ENCODE data around the gene DAAM1.

DAAM1 gene

GRCh38 chr14:59299731-59300130 lies 111.3 kb downstream of the DAAM1 start:
- ATAC-seq (ENCODE audit: insufficient read depth, low read depth) (no peak), DNase-seq (no peak)
- no peak overlapping the region for H3K4me3 ChIP-seq (ENCODE audit: low read depth in 1 of 2, low read length in 2 of 2)
- no peaks in the 10 kb centered on the region for H4K20me1 ChIP-seq (ENCODE audit: insufficient read depth, low read length)
- no peak overlapping the region for H2AFZ ChIP-seq (ENCODE audit: low read depth, low read length)
- no peaks in the 10 kb centered on the region for H3K36me3 ChIP-seq (ENCODE audit: insufficient read depth, low read length)
- no peaks in the 10 kb centered on the region for H3K27me3 ChIP-seq (ENCODE audit: insufficient read depth, low read length, poor library complexity)
- no peaks in the 10 kb centered on the region for H3K9me3 ChIP-seq (ENCODE audit: insufficient read depth, low read length, severe bottlenecking)
- no peaks in the 10 kb centered on the region for H3K79me2 ChIP-seq (ENCODE audit: insufficient read depth, low read length)
- H3K4me2 ChIP-seq (ENCODE audit: insufficient read depth, low read length), result no peak overlapping the region
- H3K9ac ChIP-seq (ENCODE audit: low read depth, low read length), result no peak overlapping the region
- H3K4me1 ChIP-seq (ENCODE audit: insufficient read depth, low read length), result peaks cover 75% of the 10 kb centered on the region
- H3K27ac ChIP-seq (ENCODE audit: low read length), result peak overlapping the region; percentile 84
- TF ChIP-seq EZH2 (IDR thresholded peaks at IDR 0.05; ENCODE audit: borderline replicate concordance, low read depth, low read length, severe bottlenecking) (no peak), CTCF (IDR thresholded peaks at IDR 0.05; ENCODE audit: borderline replicate concordance, extremely low read depth, low read length, poor library complexity, severe bottlenecking) (no peak)

DNA sequence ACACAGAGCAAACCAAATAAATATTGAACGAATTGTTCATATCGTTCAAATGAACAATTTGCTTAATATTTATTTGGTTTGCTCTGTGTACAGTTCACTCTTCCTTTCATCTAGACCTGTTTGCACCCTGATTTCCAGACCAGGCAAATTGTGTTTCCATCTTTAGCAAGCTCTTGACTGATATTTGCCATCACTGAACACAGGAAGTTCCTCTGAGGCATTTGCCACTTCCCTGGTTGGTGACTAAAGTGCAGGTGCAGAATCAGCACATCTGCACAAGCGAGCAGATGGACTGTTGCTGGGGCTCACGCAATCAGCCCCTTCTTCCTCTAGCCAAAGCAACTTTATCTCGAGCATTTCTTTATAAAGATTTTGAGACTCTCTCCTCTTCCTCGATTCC lies 112.9 kb downstream of the DAAM1 start:
- H3K4me1 ChIP-seq (ENCODE audit: insufficient read depth, low read length), result peaks cover 85% of the 10 kb centered on the region
- ATAC-seq (ENCODE audit: insufficient read depth, low read depth) (peak; percentile 96), DNase-seq (peak; percentile 88)
- no peaks in the 10 kb centered on the region for H4K20me1 ChIP-seq (ENCODE audit: insufficient read depth, low read length)
- peak overlapping the region; percentile 84 for H3K27ac ChIP-seq (ENCODE audit: low read length)
- H3K9ac ChIP-seq (ENCODE audit: low read depth, low read length), result peak overlapping the region; percentile 45
- H3K36me3 ChIP-seq (ENCODE audit: insufficient read depth, low read length), result no peaks in the 10 kb centered on the region
- H3K27me3 ChIP-seq (ENCODE audit: insufficient read depth, low read length, poor library complexity), result no peaks in the 10 kb centered on the region
- H3K79me2 ChIP-seq (ENCODE audit: insufficient read depth, low read length), result no peaks in the 10 kb centered on the region
- H3K4me3 ChIP-seq (ENCODE audit: low read depth in 1 of 2, low read length in 2 of 2), result peak overlapping the region in 1 of 2 experiments; percentile 13; a peak in 2 of 4 replicates
- H2AFZ ChIP-seq (ENCODE audit: low read depth, low read length), result peak overlapping the region; percentile 49
- H3K9me3 ChIP-seq (ENCODE audit: insufficient read depth, low read length, severe bottlenecking), result no peaks in the 10 kb centered on the region
- peak overlapping the region; percentile 55 for H3K4me2 ChIP-seq (ENCODE audit: insufficient read depth, low read length)
- TF ChIP-seq CTCF (IDR thresholded peaks at IDR 0.05; ENCODE audit: borderline replicate concordance, extremely low read depth, low read length, poor library complexity, severe bottlenecking), result no peak
- no peak for TF ChIP-seq EZH2 (IDR thresholded peaks at IDR 0.05; ENCODE audit: borderline replicate concordance, low read depth, low read length, severe bottlenecking)

DNA sequence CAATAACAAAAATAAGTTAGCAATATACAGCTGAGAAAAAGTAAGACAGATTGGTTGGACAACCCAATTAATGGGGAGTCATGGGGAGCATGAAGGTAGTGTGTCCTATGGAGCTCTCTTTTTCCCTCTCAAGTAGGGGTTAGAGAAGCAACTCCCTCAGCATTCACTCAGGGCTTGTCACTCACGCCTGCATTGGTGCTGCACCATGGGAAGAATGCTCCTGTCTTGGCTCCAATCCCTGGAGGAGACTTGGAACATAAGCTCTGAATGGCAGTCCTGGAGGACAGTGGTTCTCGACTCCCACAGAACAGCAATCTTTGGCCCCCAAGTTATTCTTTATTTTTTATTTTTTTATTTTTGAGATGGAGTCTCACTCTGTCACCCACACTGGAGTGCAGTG lies 113.8 kb downstream of the DAAM1 start:
- no peaks in the 10 kb centered on the region for H4K20me1 ChIP-seq (ENCODE audit: insufficient read depth, low read length)
- no peaks in the 10 kb centered on the region for H3K36me3 ChIP-seq (ENCODE audit: insufficient read depth, low read length)
- H2AFZ ChIP-seq (ENCODE audit: low read depth, low read length), result peak overlapping the region; percentile 13; the same call in 1 of the 2 replicates
- peak overlapping the region; percentile 45 for H3K9ac ChIP-seq (ENCODE audit: low read depth, low read length)
- H3K79me2 ChIP-seq (ENCODE audit: insufficient read depth, low read length), result no peaks in the 10 kb centered on the region
- H3K4me1 ChIP-seq (ENCODE audit: insufficient read depth, low read length), result peaks cover 76% of the 10 kb centered on the region
- no peak overlapping the region for H3K4me3 ChIP-seq (ENCODE audit: low read depth in 1 of 2, low read length in 2 of 2)
- peak overlapping the region; percentile 84 for H3K27ac ChIP-seq (ENCODE audit: low read length)
- ATAC-seq (ENCODE audit: insufficient read depth, low read depth) (no peak), DNase-seq (no peak)
- peak overlapping the region; percentile 55 for H3K4me2 ChIP-seq (ENCODE audit: insufficient read depth, low read length)
- H3K27me3 ChIP-seq (ENCODE audit: insufficient read depth, low read length, poor library complexity), result no peaks in the 10 kb centered on the region
- H3K9me3 ChIP-seq (ENCODE audit: insufficient read depth, low read length, severe bottlenecking), result no peaks in the 10 kb centered on the region
- TF ChIP-seq CTCF (IDR thresholded peaks at IDR 0.05; ENCODE audit: borderline replicate concordance, extremely low read depth, low read length, poor library complexity, severe bottlenecking) (no peak), EZH2 (IDR thresholded peaks at IDR 0.05; ENCODE audit: borderline replicate concordance, low read depth, low read length, severe bottlenecking) (no peak)

GRCh38 chr14:59303216-59303615 lies 114.7 kb downstream of the DAAM1 start:
- H3K4me1 ChIP-seq (ENCODE audit: insufficient read depth, low read length), result peaks cover 67% of the 10 kb centered on the region
- no peaks in the 10 kb centered on the region for H3K79me2 ChIP-seq (ENCODE audit: insufficient read depth, low read length)
- peak overlapping the region; percentile 84 for H3K27ac ChIP-seq (ENCODE audit: low read length)
- no peaks in the 10 kb centered on the region for H3K27me3 ChIP-seq (ENCODE audit: insufficient read depth, low read length, poor library complexity)
- H3K9ac ChIP-seq (ENCODE audit: low read depth, low read length), result no peak overlapping the region
- no peaks in the 10 kb centered on the region for H3K36me3 ChIP-seq (ENCODE audit: insufficient read depth, low read length)
- H3K4me2 ChIP-seq (ENCODE audit: insufficient read depth, low read length), result no peak overlapping the region
- H2AFZ ChIP-seq (ENCODE audit: low read depth, low read length), result no peak overlapping the region
- H3K9me3 ChIP-seq (ENCODE audit: insufficient read depth, low read length, severe bottlenecking), result no peaks in the 10 kb centered on the region
- no peak for TF ChIP-seq EZH2 (IDR thresholded peaks at IDR 0.05; ENCODE audit: borderline replicate concordance, low read depth, low read length, severe bottlenecking)
- no peak for TF ChIP-seq CTCF (IDR thresholded peaks at IDR 0.05; ENCODE audit: borderline replicate concordance, extremely low read depth, low read length, poor library complexity, severe bottlenecking)
- DNase-seq, result no peak
- H3K4me3 ChIP-seq (ENCODE audit: low read depth in 1 of 2, low read length in 2 of 2), result no peak overlapping the region
- H4K20me1 ChIP-seq (ENCODE audit: insufficient read depth, low read length), result no peaks in the 10 kb centered on the region
- ATAC-seq (ENCODE audit: insufficient read depth, low read depth), result no peak
